HS-5 (cell line): ENCODE data around the gene GABRP.
A peak's percentile ranks its signal among the peaks of the same experiment; 100 is the strongest.
"Not testable (repeated sequence)": the region's sequence is repeated elsewhere in the genome, so short reads cannot be mapped to it uniquely, and the experiment has no call there.

ENCODE experiments used
- DNase-seq: peaks from one replicate; pipeline ENCODE4 v3.0.0-alpha.2; 2012; ENCODE audit warnings: low read depth

Gene GABRP

GRCh38 chr5:170792878-170793277, 9.4 kb downstream of the GABRP start:
- no peak for DNase-seq

GRCh38 chr5:170795154-170795553, 11.6 kb downstream of the GABRP start:
- DNase-seq = no peak

GRCh38 chr5:170805666-170806065, 22.1 kb downstream of the GABRP start:
- DNase-seq = no peak

- DNase-seq = no peak
Observed at GRCh38 chr5:170809551-170809950, 26.0 kb downstream of the GABRP start.

- no peak for DNase-seq
Observed at GRCh38 chr5:170811719-170812118, 28.2 kb downstream of the GABRP start.

GRCh38 chr5:170813231-170813630, 29.7 kb downstream of the GABRP start:
- DNase-seq = no peak

- no peak for DNase-seq
Observed at GRCh38 chr5:170817195-170817594, 33.7 kb downstream of the GABRP start.

- peak; percentile 22 for DNase-seq
Observed at GRCh38 chr5:170818232-170818631, 34.7 kb downstream of the GABRP start.

GRCh38 chr5:170819824-170820223, 36.3 kb downstream of the GABRP start:
- no peak for DNase-seq

GRCh38 chr5:170821257-170821800, 37.8 kb downstream of the GABRP start:
- DNase-seq = no peak

GRCh38 chr5:170826117-170826516, 42.6 kb downstream of the GABRP start:
- DNase-seq = no peak

GRCh38 chr5:170832241-170832640, 48.7 kb downstream of the GABRP start:
- no peak for DNase-seq

GRCh38 chr5:170833981-170834380, 50.5 kb downstream of the GABRP start:
- not testable (repeated sequence) for DNase-seq

GRCh38 chr5:170836226-170836625, 52.7 kb downstream of the GABRP start:
- DNase-seq = no peak

GRCh38 chr5:170843870-170844269, 60.3 kb downstream of the GABRP start:
- no peak for DNase-seq

GRCh38 chr5:170844651-170845050, 61.1 kb downstream of the GABRP start:
- DNase-seq = no peak

- no peak for DNase-seq
Observed at GRCh38 chr5:170846416-170846815, 62.9 kb downstream of the GABRP start.

GRCh38 chr5:170846846-170847245, 63.3 kb downstream of the GABRP start:
- no peak for DNase-seq

GRCh38 chr5:170848033-170848432, 64.5 kb downstream of the GABRP start:
- no peak for DNase-seq

GRCh38 chr5:170849374-170849773, 65.8 kb downstream of the GABRP start:
- no peak for DNase-seq

- no peak for DNase-seq
Observed at GRCh38 chr5:170854566-170854965, 71.0 kb downstream of the GABRP start.

GRCh38 chr5:170857066-170857465, 73.5 kb downstream of the GABRP start:
- DNase-seq = no peak

- no peak for DNase-seq
Observed at GRCh38 chr5:170860415-170860814, 76.9 kb downstream of the GABRP start.

- no peak for DNase-seq
Observed at GRCh38 chr5:170860818-170861666, 77.5 kb downstream of the GABRP start.
